HL-60 (cell line): ENCODE measurements around the gene PYGB.
A peak's percentile ranks its signal among the peaks of the same experiment; 100 is the strongest.

Experiments used
- DNase-seq, 2 experiments: peaks; one replicate each; pipeline ENCODE4 v3.0.0-alpha.2; 2010 to 2020; ENCODE audit warnings: low read depth in 1 of 2, low spot score in 1 of 2
- H3K27ac ChIP-seq: fragments of 250-450 bp; sonication (Bioruptor Pico); replicated peaks from 2 replicates; pipeline ENCODE4 v1.5.1; 2020; ENCODE audit warnings: mild to moderate bottlenecking, moderate library complexity
- H3K27me3 ChIP-seq: fragments of 250-450 bp; sonication (Bioruptor Pico); 2 replicates; pipeline ENCODE4 v1.5.1; 2021; ENCODE audit warnings: mild to moderate bottlenecking, moderate library complexity; ENCODE audit not compliant: insufficient read depth, poor library complexity, severe bottlenecking
- H3K4me3 ChIP-seq: replicated peaks from 2 replicates; pipeline ENCODE4 v1.5.1; 2011; ENCODE audit warnings: mild to moderate bottlenecking, control low read depth, low read length; ENCODE audit not compliant: insufficient read depth
- GABPA ChIP-seq: IDR thresholded peaks from 2 replicates; pipeline ENCODE4 v1.6.1; 2012; ENCODE audit warnings: low read depth
- POLR2AphosphoS5 ChIP-seq: IDR thresholded peaks from 2 replicates; pipeline ENCODE4 v1.6.1; 2012; ENCODE audit warnings: low read depth
- REST ChIP-seq: IDR thresholded peaks from 2 replicates; pipeline ENCODE4 v1.6.1; 2012; ENCODE audit warnings: low read depth; ENCODE audit not compliant: insufficient replicate concordance
- SPI1 ChIP-seq: IDR thresholded peaks from 2 replicates; pipeline ENCODE4 v1.6.1; 2012; ENCODE audit warnings: low read depth, mild to moderate bottlenecking, borderline replicate concordance
- TF ChIP-seq, protein P1 (sequence below): IDR thresholded peaks from one replicate; pipeline ENCODE4 v1.5.1; 2011; ENCODE audit warnings: low read length, control low read depth, inconsistent platforms; ENCODE audit not compliant: insufficient read depth

Gene PYGB

DNA sequence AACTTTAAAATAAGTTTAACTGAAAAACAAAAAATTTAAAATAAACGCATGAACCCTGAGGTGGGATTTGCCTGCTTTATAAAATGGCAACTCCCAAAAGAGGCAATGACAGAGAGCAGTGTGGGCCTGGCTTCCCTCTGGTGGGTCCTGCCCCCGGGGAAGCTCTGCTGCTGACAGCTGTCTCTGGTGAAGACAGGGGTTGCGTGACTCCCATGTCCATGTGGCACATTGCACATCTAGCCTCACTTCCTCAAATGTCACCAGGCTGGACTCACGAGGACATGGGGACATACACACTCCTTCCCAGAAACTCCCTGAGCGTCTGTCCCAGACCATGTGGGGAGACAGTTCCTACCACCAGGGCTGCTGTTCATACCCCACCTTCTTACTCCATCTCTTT is 76.5 kb downstream of the PYGB start:
- H3K27me3 ChIP-seq = no peaks in the 10 kb centered on the region

DNA sequence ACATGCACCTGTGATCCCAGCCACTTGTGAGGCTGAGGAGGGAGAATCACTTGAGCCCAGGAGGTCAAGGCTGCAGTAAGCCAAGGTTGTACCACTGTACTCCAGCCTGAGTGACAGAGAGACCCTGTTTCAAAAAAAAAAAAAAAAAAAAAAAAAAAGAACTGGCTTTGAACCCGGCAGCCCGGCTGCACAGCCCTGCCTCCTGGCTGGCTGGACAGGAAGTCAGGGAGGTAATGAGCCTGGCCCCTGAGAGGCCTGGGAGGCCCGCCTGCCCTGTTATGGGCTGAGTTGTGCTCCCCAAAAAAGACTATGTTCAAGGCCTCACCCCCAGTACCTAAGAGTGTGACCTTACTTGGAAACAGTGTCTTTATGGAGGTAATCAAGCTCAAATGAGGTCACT is 77.2 kb downstream of the PYGB start:
- H3K27ac ChIP-seq = peak overlapping the region; percentile 69
- H3K27me3 ChIP-seq = no peaks in the 10 kb centered on the region
- DNase-seq = no peak
- TF ChIP-seq SPI1 = no peak
- no peak for TF ChIP-seq POLR2AphosphoS5
- TF ChIP-seq REST = no peak
- TF ChIP-seq GABPA = no peak
- TF ChIP-seq, protein P1, sequence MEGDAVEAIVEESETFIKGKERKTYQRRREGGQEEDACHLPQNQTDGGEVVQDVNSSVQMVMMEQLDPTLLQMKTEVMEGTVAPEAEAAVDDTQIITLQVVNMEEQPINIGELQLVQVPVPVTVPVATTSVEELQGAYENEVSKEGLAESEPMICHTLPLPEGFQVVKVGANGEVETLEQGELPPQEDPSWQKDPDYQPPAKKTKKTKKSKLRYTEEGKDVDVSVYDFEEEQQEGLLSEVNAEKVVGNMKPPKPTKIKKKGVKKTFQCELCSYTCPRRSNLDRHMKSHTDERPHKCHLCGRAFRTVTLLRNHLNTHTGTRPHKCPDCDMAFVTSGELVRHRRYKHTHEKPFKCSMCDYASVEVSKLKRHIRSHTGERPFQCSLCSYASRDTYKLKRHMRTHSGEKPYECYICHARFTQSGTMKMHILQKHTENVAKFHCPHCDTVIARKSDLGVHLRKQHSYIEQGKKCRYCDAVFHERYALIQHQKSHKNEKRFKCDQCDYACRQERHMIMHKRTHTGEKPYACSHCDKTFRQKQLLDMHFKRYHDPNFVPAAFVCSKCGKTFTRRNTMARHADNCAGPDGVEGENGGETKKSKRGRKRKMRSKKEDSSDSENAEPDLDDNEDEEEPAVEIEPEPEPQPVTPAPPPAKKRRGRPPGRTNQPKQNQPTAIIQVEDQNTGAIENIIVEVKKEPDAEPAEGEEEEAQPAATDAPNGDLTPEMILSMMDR = no peak
- no peak overlapping the region for H3K4me3 ChIP-seq

More for the DNA sequence above, 76.5 kb downstream of the PYGB start:
- TF ChIP-seq, protein P1 = no peak
- TF ChIP-seq REST = no peak
- TF ChIP-seq POLR2AphosphoS5 = peak; percentile 98
- no peak for TF ChIP-seq GABPA
- peak; percentile 99 for TF ChIP-seq SPI1
- peak; percentile 67 to 96 for DNase-seq
- Histone ChIP-seq H3K4me3 (no peak overlapping the region), H3K27ac (peak overlapping the region; percentile 69)

GRCh38 chr20:25325997-25326396 is 78.1 kb downstream of the PYGB start:
- TF ChIP-seq POLR2AphosphoS5 (no peak), REST (no peak)
- TF ChIP-seq, protein P1 = no peak
- H3K27ac ChIP-seq = peak overlapping the region; percentile 69
- no peak overlapping the region for H3K4me3 ChIP-seq
- H3K27me3 ChIP-seq = no peaks in the 10 kb centered on the region
- no peak for DNase-seq
